ENCODE measurements around the gene SLC41A3.

GRCh38 chr3:126004217-126004616 lies 79.7 kb downstream of the SLC41A3 start:
- TF ChIP-seq POLR2A (IDR thresholded peaks at IDR 0.05; ENCODE audit: low read length) (no peak), GATA1 (IDR thresholded peaks at IDR 0.05; ENCODE audit: low read depth, low read length) (no peak)

Measured in erythroblast (primary cell).